ENCODE results near the gene NFASC.

DNA sequence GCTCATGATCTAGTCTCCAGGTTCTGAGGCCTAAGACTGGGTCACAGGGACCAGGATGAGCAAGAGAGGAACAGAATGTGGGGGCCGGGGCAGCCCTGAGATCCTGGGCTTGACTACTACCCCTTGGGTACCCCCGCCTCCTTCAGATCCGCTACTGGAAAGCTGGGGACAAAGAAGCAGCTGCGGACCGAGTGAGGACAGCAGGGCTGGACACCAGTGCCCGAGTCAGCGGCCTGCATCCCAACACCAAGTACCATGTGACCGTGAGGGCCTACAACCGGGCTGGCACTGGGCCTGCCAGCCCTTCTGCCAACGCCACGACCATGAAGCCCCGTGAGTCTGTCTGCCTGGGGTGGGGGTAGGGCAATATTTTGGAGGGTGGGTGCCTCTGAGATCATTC lies 201.1 kb downstream of the NFASC start:
- TF ChIP-seq, protein P1, sequence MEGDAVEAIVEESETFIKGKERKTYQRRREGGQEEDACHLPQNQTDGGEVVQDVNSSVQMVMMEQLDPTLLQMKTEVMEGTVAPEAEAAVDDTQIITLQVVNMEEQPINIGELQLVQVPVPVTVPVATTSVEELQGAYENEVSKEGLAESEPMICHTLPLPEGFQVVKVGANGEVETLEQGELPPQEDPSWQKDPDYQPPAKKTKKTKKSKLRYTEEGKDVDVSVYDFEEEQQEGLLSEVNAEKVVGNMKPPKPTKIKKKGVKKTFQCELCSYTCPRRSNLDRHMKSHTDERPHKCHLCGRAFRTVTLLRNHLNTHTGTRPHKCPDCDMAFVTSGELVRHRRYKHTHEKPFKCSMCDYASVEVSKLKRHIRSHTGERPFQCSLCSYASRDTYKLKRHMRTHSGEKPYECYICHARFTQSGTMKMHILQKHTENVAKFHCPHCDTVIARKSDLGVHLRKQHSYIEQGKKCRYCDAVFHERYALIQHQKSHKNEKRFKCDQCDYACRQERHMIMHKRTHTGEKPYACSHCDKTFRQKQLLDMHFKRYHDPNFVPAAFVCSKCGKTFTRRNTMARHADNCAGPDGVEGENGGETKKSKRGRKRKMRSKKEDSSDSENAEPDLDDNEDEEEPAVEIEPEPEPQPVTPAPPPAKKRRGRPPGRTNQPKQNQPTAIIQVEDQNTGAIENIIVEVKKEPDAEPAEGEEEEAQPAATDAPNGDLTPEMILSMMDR (IDR thresholded peaks at IDR 0.05; ENCODE audit: poor library complexity) = no peak
- TF ChIP-seq EZH2 (IDR thresholded peaks at IDR 0.05; ENCODE audit: borderline replicate concordance) (no peak), EZH2phosphoT487 (IDR thresholded peaks at IDR 0.05; ENCODE audit: low read depth, severe bottlenecking, unreplicated experiment) (no peak)

Measured in hepatocyte (in vitro differentiated cells).